ENCODE measurements around the gene PDE8B.

DNA sequence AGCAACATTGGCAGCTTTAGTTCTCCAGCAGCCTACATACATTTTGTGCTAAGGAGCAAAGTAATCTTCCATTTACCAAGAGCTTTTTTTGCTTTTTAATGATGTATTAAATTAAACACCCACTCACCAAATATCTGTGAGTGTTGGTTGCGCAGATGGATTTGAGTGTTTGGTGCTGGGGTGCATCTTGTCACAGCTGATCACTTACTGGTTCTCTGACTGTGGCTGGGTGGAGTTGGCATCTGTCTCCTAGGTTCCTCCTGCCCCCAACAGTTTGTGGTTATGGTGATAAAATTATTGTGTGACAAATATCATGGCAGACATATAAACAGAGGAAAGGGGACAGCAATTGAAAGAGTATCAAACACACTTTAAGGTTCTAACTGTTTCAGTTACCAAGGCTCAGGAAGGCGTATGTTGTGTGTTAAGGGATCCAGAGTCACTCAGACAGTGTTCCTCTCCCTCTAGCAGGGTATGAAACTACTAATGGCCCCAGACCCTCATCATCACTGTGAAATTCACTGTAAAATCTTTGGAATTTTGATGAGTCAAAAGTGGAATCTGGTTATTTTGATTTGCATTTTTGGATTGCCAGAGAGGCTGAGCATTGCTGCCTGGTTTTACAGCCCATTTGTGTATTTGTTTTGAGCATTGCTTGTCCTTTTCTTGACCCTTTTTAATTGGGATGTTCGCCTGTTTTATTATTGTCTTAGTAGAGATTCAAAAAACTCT, 81.7 kb downstream of the PDE8B start:
- TF ChIP-seq EZH2 (IDR thresholded peaks at IDR 0.05; ENCODE audit: borderline replicate concordance, low read length), result no peak
- no peak for TF ChIP-seq CTCF (IDR thresholded peaks at IDR 0.05; ENCODE audit: low read length)
